ENCODE results near the gene CTAG2.
"Not testable (repeated sequence)": the region's sequence is repeated elsewhere in the genome, so short reads cannot be mapped to it uniquely, and the experiment has no call there.

Gene CTAG2

GRCh38 chrX:154653413-154653812, at the start of gene CTAG2:
TSS of gene CTAG2 (minus strand) at chrX:154653579. CDS start at chrX:154653515, 64 bp downstream.
- 0 out of 2 replicates have a peak, but pooled peaks cover 18% of the 10 kb centered on the region for H3K9me3 ChIP-seq
- not testable (repeated sequence) for H4K20me1 ChIP-seq, H3K4me3 ChIP-seq, H3K9ac ChIP-seq, H3K36me3 ChIP-seq, H3K27ac ChIP-seq, H3K4me2 ChIP-seq
- H3K27me3 ChIP-seq, result peaks cover 31% of the 10 kb centered on the region
- peaks cover 24% of the 10 kb centered on the region for H3K4me1 ChIP-seq

- Histone ChIP-seq H4K20me1 (no peaks in the 10 kb centered on the region), H3K9ac (no peak overlapping the region), H3K9me3 (no peaks in the 10 kb centered on the region), H3K4me2 (peak overlapping the region; percentile 51), H3K4me1 (peaks cover 54% of the 10 kb centered on the region), H3K36me3 (peaks cover 10% of the 10 kb centered on the region; the same call in 1 of the 2 replicates), H3K4me3 (no peak overlapping the region), H3K27me3 (peaks cover 70% of the 10 kb centered on the region), H3K27ac (peak overlapping the region; percentile 38; the same call in 1 of the 2 replicates)
- TF ChIP-seq Cebpa-rat (IDR thresholded peaks at IDR 0.05), result no peak
Measured at GRCh38 chrX:154698630-154699248, 45.4 kb upstream of the CTAG2 start.

GRCh38 chrX:154696676-154697045, 43.3 kb upstream of the CTAG2 start:
- no peak overlapping the region for H3K9ac ChIP-seq
- peaks cover 54% of the 10 kb centered on the region for H3K4me1 ChIP-seq
- peaks cover 10% of the 10 kb centered on the region; the same call in 1 of the 2 replicates for H3K9me3 ChIP-seq
- TF ChIP-seq Cebpa-rat (IDR thresholded peaks at IDR 0.05), result 0 out of 2 replicates have a peak, but pooled peaks have one; percentile 20
- H3K4me2 ChIP-seq, result peak overlapping the region; percentile 68
- H3K27me3 ChIP-seq, result peaks cover 54% of the 10 kb centered on the region
- H3K4me3 ChIP-seq, result no peak overlapping the region
- H3K36me3 ChIP-seq, result peaks cover 16% of the 10 kb centered on the region
- no peak overlapping the region for H3K27ac ChIP-seq
- no peaks in the 10 kb centered on the region for H4K20me1 ChIP-seq

GRCh38 chrX:154695911-154696675, 42.7 kb upstream of the CTAG2 start:
- no peaks in the 10 kb centered on the region for H4K20me1 ChIP-seq
- peaks cover 16% of the 10 kb centered on the region for H3K36me3 ChIP-seq
- peak overlapping the region; percentile 68 for H3K27ac ChIP-seq
- peak overlapping the region; percentile 68 for H3K4me2 ChIP-seq
- H3K27me3 ChIP-seq, result peaks cover 54% of the 10 kb centered on the region
- H3K9ac ChIP-seq, result peak overlapping the region; percentile 30; the same call in 1 of the 2 replicates
- TF ChIP-seq Cebpa-rat (IDR thresholded peaks at IDR 0.05), result no peak
- peaks cover 54% of the 10 kb centered on the region for H3K4me1 ChIP-seq
- no peak overlapping the region for H3K4me3 ChIP-seq
- peaks cover 13% of the 10 kb centered on the region; the same call in 1 of the 2 replicates for H3K9me3 ChIP-seq

GRCh38 chrX:154693394-154693793, 40.0 kb upstream of the CTAG2 start:
- Histone ChIP-seq H3K4me3 (no peak overlapping the region), H3K9me3 (peaks cover 21% of the 10 kb centered on the region), H3K9ac (no peak overlapping the region), H3K36me3 (peaks cover 16% of the 10 kb centered on the region), H3K27me3 (peaks cover 31% of the 10 kb centered on the region), H3K27ac (no peak overlapping the region), H4K20me1 (no peaks in the 10 kb centered on the region), H3K4me2 (no peak overlapping the region), H3K4me1 (peaks cover 39% of the 10 kb centered on the region)
- no peak for TF ChIP-seq Cebpa-rat (IDR thresholded peaks at IDR 0.05)

- H3K27ac ChIP-seq, H3K27me3 ChIP-seq, H3K36me3 ChIP-seq, H3K4me2 ChIP-seq, H3K9ac ChIP-seq, H4K20me1 ChIP-seq, H3K4me3 ChIP-seq: not testable (repeated sequence)
- Histone ChIP-seq H3K9me3 (peaks cover 46% of the 10 kb centered on the region), H3K4me1 (peaks cover 17% of the 10 kb centered on the region)
Measured at GRCh38 chrX:154690438-154690837, 37.1 kb upstream of the CTAG2 start.

GRCh38 chrX:154672084-154672483, 18.7 kb upstream of the CTAG2 start:
- not testable (repeated sequence) for H3K4me3 ChIP-seq, H3K27ac ChIP-seq, H3K4me2 ChIP-seq, H3K4me1 ChIP-seq, H3K9ac ChIP-seq, H3K36me3 ChIP-seq, H4K20me1 ChIP-seq
- Histone ChIP-seq H3K27me3 (peaks cover 71% of the 10 kb centered on the region), H3K9me3 (peaks cover 43% of the 10 kb centered on the region)

GRCh38 chrX:154670848-154671247, 17.5 kb upstream of the CTAG2 start:
- not testable (repeated sequence) for H4K20me1 ChIP-seq

GRCh38 chrX:154661899-154662298, 8.5 kb upstream of the CTAG2 start:
- Histone ChIP-seq H3K9me3 (peaks cover 52% of the 10 kb centered on the region), H3K4me2 (no peak overlapping the region)
- no peak for TF ChIP-seq Cebpa-rat (IDR thresholded peaks at IDR 0.05)

More at GRCh38 chrX:154670848-154671247, 17.5 kb upstream of the CTAG2 start:
- not testable (repeated sequence) for H3K9ac ChIP-seq, H3K36me3 ChIP-seq, H3K4me1 ChIP-seq, H3K27ac ChIP-seq, H3K4me2 ChIP-seq, H3K4me3 ChIP-seq
- peaks cover 43% of the 10 kb centered on the region for H3K9me3 ChIP-seq
- H3K27me3 ChIP-seq, result peaks cover 60% of the 10 kb centered on the region

GRCh38 chrX:154661170-154661569, 7.8 kb upstream of the CTAG2 start:
- H3K4me1 ChIP-seq, result no peaks in the 10 kb centered on the region
- H3K27ac ChIP-seq, result no peak overlapping the region
- no peaks in the 10 kb centered on the region for H4K20me1 ChIP-seq
- peaks cover 44% of the 10 kb centered on the region for H3K27me3 ChIP-seq
- H3K36me3 ChIP-seq, result no peaks in the 10 kb centered on the region
- no peak overlapping the region for H3K4me2 ChIP-seq
- H3K9ac ChIP-seq, result no peak overlapping the region
- peaks cover 52% of the 10 kb centered on the region for H3K9me3 ChIP-seq
- no peak for TF ChIP-seq Cebpa-rat (IDR thresholded peaks at IDR 0.05)
- H3K4me3 ChIP-seq, result no peak overlapping the region

More at GRCh38 chrX:154661899-154662298, 8.5 kb upstream of the CTAG2 start:
- Histone ChIP-seq H3K27ac (no peak overlapping the region), H3K4me1 (no peaks in the 10 kb centered on the region), H3K27me3 (peaks cover 44% of the 10 kb centered on the region), H3K36me3 (no peaks in the 10 kb centered on the region), H3K4me3 (no peak overlapping the region), H3K9ac (no peak overlapping the region), H4K20me1 (no peaks in the 10 kb centered on the region)

Data from BLaER1 (cell line).